Fibroblast of skin of left biceps (primary cell): Measurements from ENCODE around the gene TJAP1.
"Not testable (repeated sequence)": the region's sequence is repeated elsewhere in the genome, so short reads cannot be mapped to it uniquely, and the experiment has no call there.

Experiments
- DNase-seq, 2 experiments: peaks; one replicate each; pipeline ENCODE4 v3.0.0-alpha.2; 2013; ENCODE audit warnings: low read depth in 2 of 2

TJAP1 gene

DNA sequence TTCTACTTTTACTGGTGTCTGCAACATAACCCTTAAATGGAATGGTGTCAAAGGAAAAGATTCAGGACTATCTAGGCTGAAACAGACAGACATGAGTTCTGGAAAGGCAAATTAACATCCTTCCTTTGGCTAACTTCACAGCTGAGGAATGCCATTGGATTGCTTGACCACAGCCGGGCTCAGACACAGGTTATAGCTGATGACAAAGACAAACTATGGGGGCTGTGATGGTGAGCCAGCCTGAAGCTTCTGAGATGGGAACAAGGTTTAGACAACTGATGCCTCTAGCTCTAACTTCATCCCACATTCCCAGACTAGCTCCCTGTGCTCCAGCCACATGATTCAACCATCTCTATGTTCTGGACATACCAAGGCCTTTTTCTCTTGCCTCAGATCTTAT lies 54.8 kb downstream of the TJAP1 start:
- no peak for DNase-seq

- DNase-seq: not testable (repeated sequence)
These were observed 61.6 kb downstream of the TJAP1 start for GRCh38 chr6:43538986-43539385.

GRCh38 chr6:43539409-43539808 lies 62.0 kb downstream of the TJAP1 start:
- DNase-seq: not testable (repeated sequence)

DNA sequence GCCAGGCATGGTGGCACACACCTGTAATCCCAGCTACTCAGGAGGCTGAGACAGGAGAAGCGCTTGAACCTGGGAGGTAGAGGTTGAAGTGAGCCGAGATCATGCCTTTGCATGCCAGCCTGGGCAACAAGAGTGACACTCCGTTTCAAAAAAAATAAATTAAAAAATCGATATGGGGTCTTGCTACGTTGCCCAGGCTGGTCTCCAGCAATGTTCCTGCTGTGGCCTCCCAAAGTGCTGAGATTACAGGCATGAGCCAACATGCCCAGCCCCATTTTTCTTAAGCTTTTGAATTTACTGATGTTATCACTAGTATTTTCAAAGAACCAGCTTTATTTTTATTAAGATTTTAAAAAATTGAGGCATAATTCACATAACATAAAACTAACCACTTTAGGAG lies 63.1 kb downstream of the TJAP1 start:
- DNase-seq: no peak

DNA sequence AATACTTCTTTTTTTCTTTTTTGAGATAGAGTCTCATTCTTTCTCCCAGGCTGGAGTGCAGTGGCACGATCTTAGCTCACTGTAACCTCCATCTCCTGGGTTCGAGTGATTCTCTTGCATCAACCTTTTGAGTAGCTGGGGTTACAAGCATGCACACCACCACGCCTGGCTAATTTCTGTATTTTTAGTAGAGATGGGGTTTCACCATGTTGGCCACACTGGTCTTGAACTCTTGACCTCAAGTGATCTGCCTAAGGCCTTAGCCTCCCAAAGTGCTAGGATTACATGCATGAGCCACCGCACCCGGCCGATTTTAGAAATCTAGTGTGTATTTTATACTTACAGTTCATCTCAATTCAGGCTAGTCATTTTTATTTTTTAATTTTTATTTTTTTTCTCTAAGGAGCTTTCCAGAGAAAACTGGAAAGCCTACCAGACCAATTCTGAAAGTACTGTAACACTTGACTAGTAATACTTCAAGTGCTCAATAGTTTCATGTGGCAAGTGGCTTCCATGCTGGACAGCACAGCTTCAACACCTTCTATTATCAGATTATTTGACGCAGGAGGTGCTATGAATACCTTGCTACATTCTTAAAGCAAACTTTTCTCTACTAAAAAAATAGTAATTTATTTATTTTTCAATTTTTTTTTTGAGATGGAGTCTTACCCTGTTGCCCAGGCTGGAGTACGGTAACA lies 64.6 kb downstream of the TJAP1 start:
- DNase-seq: no peak

GRCh38 chr6:43544461-43544860 lies 67.1 kb downstream of the TJAP1 start:
- DNase-seq: no peak

DNA sequence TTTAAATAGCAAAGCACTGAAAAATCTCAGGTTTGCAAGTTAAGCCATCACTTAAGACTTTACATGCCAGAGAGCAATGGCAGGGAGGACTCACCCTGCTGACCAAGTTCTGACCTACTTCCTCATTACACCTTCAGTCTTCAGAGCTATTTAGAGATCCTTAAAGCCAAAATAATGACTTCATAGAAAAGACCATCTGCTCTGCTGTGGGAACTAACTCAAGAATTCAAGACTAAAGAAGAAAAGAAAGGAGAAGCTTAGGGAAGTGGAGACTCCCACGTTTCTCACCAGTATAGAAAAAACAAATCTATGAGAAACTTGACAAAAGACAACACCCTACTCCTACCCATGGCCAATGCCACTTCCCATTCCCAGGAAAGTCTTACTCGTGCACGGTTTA lies 69.9 kb downstream of the TJAP1 start:
- no peak for DNase-seq
